Measurements from ENCODE around the gene ADAMTS12.

DNA sequence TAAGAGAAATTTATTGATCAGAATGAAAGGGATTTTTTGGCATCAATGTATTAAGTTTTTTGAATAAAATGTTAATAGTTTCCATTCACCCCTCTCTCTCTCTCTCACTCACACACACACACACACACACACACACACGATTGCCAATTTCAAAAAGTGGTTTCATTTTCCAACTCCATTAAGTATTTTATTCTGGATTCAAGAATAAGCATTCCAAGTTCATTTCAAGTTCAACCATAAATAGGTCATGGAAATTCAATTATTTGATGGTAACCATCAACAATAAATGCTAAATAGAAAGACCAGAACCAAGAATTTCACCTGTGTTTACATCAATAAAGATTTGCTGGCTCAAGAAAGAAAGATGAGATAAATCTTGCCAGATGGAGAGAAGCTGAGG lies 171.6 kb downstream of the ADAMTS12 start:
- TF ChIP-seq, protein P1, sequence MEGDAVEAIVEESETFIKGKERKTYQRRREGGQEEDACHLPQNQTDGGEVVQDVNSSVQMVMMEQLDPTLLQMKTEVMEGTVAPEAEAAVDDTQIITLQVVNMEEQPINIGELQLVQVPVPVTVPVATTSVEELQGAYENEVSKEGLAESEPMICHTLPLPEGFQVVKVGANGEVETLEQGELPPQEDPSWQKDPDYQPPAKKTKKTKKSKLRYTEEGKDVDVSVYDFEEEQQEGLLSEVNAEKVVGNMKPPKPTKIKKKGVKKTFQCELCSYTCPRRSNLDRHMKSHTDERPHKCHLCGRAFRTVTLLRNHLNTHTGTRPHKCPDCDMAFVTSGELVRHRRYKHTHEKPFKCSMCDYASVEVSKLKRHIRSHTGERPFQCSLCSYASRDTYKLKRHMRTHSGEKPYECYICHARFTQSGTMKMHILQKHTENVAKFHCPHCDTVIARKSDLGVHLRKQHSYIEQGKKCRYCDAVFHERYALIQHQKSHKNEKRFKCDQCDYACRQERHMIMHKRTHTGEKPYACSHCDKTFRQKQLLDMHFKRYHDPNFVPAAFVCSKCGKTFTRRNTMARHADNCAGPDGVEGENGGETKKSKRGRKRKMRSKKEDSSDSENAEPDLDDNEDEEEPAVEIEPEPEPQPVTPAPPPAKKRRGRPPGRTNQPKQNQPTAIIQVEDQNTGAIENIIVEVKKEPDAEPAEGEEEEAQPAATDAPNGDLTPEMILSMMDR (conservative IDR thresholded peaks at IDR 0.05; ENCODE audit: low read depth, low read length), result no peak
- TF ChIP-seq EZH2 (IDR thresholded peaks at IDR 0.05; ENCODE audit: low read length, unreplicated experiment), result no peak
